Measurements from ENCODE around the gene PRKG1.

- TF ChIP-seq POLR2A (IDR thresholded peaks at IDR 0.05; ENCODE audit: low read depth) (no peak), CTCF (IDR thresholded peaks at IDR 0.05) (no peak), EP300 (IDR thresholded peaks at IDR 0.05) (no peak)
These were observed 994.2 kb downstream of the PRKG1 start for GRCh38 chr10:52068485-52068884.

Measured in esophagus muscularis mucosa (tissue), 4 donors.